HepG2 (cell line): ENCODE results near the gene TAMALIN. TPM values are rescaled to one million over a fixed set of nuclear protein-coding genes. Genes with fewer than 3 reads are reported as not detected.

Source experiments
- ELF3 ChIP-seq: IDR thresholded peaks from 2 replicates; pipeline ENCODE4 v1.6.1; 2016; ENCODE audit warnings: missing genetic modification reagents, missing compliant biosample characterization
- MLXIP ChIP-seq: sonication (generic); formaldehyde crosslinking; IDR thresholded peaks from 2 replicates; pipeline ENCODE4 v1.9.0; 2021; ENCODE audit warnings: missing genetic modification reagents, borderline replicate concordance
- RBM22 ChIP-seq: fragments of 200-400 bp; formaldehyde crosslinking; optimal IDR thresholded peaks from 2 replicates; pipeline ENCODE3; 2017; ENCODE audit warnings: mild to moderate bottlenecking, low read length, moderate library complexity
- TFE3 ChIP-seq: IDR thresholded peaks from 2 replicates; pipeline ENCODE4 v1.6.1; 2016
- ZBTB46 ChIP-seq: sonication (generic); formaldehyde crosslinking; IDR thresholded peaks from 2 replicates; pipeline ENCODE4 v1.4.0; 2020; ENCODE audit warnings: mild to moderate bottlenecking, missing genetic modification reagents, borderline replicate concordance
- ZFP90 ChIP-seq: sonication (generic); formaldehyde crosslinking; IDR thresholded peaks from 2 replicates; pipeline ENCODE4 v1.8.0; 2022; ENCODE audit warnings: missing genetic modification reagents, mild to moderate bottlenecking, inconsistent platforms, borderline replicate concordance
- ZNF549 ChIP-seq: sonication (generic); formaldehyde crosslinking; IDR thresholded peaks from 2 replicates; pipeline ENCODE4 v1.5.0; 2020; ENCODE audit warnings: missing genetic modification reagents
- ZNF563 ChIP-seq: sonication (generic); formaldehyde crosslinking; IDR thresholded peaks from 2 replicates; pipeline ENCODE4 v1.8.0; 2022; ENCODE audit warnings: mild to moderate bottlenecking, moderate library complexity, missing genetic modification reagents
- ZNF605 ChIP-seq: sonication (generic); formaldehyde crosslinking; IDR thresholded peaks from 2 replicates; pipeline ENCODE4 v1.8.0; 2022; ENCODE audit warnings: mild to moderate bottlenecking, missing genetic modification reagents
- polyA plus RNA-seq, 8 experiments: library from polyadenylated mRNA; depleted of rRNA in 3 of 8; stranded (reverse) in 7 of 8; unstranded in 1 of 8; fragments of >200 nt; fragmentation: Illumina TruSeq in 4 of 8; extraction: Trizol in 4 of 8; gene quantifications; 2 replicates each; pipeline versions ENCODE4 v1.2.1 to v1.2.3, GENCODE V29; 2011 to 2016; ENCODE audit warnings: low read depth in 4 of 8, missing spikeins in 1 of 8, mixed read lengths in 1 of 8; ENCODE audit not compliant: insufficient read depth in 1 of 8
- total RNA-seq, 5 experiments: library from RNA; depleted of rRNA; stranded (reverse); fragments of >200 nt; fragmentation: Illumina TruSeq; extraction: Trizol; gene quantifications; 2 replicates each; pipeline ENCODE4 v1.2.3, GENCODE V29; 2016; ENCODE audit warnings: low read depth in 1 of 5
- TF ChIP-seq, protein P1 (sequence below): sonication (generic); formaldehyde crosslinking; conservative IDR thresholded peaks from 2 replicates; pipeline ENCODE4 v1.4.0; 2020; ENCODE audit warnings: mild to moderate bottlenecking, missing genetic modification reagents, moderate library complexity
- TF ChIP-seq, protein P2 (sequence below): sonication (generic); formaldehyde crosslinking; IDR thresholded peaks from 2 replicates; pipeline ENCODE4 v1.4.0; 2020; ENCODE audit warnings: mild to moderate bottlenecking, missing genetic modification reagents
- TF ChIP-seq, protein P3 (sequence below): sonication (generic); formaldehyde crosslinking; IDR thresholded peaks from 2 replicates; pipeline ENCODE4 v1.4.0; 2020; ENCODE audit warnings: missing genetic modification reagents

Gene TAMALIN
- total and polyA plus RNA-seq, 2 of the 13 experiments (the other 11 are each of a cell fraction or from before 2014, with no cell fraction given) = 2.9 to 10.9 TPM

DNA sequence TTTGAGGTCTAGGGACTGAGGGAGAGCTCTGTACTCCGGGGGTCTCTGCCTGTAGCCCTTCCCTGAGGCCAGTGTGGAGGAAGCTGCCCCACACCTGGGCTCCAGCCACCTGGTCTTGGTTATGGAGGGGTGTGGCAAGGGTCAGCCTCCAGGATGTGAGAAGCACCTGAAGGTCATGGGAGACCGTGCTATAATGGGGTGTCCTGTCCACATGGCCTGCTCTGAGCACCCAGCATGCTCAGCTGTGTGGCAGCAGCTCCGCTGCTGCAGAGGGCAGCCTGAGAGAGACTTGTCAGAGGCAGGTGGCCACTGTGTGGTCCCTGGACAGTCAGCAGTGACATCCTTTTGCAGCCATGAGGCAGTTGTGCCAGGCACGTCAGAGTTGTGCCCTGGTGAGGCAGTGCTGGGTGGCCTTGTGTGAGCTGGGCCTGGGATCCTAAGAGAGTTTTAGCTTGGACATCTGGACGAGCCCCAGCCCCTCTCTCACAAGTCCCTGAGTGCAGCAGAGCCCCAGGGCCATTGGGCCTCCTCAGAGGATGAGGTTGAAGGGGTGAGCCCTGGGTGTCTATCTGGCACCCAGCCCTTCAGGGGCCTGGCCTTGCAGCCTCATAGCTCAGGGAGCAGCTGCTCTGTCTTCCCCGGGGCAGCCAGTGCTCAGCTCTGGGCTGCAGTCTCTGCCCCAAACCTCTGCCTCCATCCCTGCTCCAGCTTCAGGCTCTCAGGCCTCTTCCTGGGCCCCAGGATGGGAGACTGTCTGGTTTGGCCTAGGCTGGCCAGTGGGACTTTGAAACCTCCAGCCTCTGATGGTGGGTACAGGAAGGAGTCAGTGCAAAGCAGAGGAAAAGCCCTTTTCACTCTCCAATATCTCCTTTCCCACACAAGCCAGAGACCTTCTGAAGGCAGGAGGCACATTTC lies 55.7 kb downstream of the TAMALIN start (continued):
- TF ChIP-seq MLXIP (CRISPR knock-in tag) = no peak
- TF ChIP-seq, protein P1, sequence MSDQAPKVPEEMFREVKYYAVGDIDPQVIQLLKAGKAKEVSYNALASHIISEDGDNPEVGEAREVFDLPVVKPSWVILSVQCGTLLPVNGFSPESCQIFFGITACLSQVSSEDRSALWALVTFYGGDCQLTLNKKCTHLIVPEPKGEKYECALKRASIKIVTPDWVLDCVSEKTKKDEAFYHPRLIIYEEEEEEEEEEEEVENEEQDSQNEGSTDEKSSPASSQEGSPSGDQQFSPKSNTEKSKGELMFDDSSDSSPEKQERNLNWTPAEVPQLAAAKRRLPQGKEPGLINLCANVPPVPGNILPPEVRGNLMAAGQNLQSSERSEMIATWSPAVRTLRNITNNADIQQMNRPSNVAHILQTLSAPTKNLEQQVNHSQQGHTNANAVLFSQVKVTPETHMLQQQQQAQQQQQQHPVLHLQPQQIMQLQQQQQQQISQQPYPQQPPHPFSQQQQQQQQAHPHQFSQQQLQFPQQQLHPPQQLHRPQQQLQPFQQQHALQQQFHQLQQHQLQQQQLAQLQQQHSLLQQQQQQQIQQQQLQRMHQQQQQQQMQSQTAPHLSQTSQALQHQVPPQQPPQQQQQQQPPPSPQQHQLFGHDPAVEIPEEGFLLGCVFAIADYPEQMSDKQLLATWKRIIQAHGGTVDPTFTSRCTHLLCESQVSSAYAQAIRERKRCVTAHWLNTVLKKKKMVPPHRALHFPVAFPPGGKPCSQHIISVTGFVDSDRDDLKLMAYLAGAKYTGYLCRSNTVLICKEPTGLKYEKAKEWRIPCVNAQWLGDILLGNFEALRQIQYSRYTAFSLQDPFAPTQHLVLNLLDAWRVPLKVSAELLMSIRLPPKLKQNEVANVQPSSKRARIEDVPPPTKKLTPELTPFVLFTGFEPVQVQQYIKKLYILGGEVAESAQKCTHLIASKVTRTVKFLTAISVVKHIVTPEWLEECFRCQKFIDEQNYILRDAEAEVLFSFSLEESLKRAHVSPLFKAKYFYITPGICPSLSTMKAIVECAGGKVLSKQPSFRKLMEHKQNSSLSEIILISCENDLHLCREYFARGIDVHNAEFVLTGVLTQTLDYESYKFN (CRISPR knock-in tag) = peak; percentile 10; the same call in 1 of the 2 replicates
- TF ChIP-seq ZBTB46 (CRISPR knock-in tag) = 0 out of 2 replicates have a peak, but pooled peaks have one; percentile 58
- no peak for TF ChIP-seq ZNF605 (CRISPR knock-in tag)
- TF ChIP-seq ELF3 (CRISPR knock-in tag) = no peak
- TF ChIP-seq ZNF563 (CRISPR knock-in tag) = no peak; the same call in 1 of the 2 replicates
- TF ChIP-seq, protein P2, sequence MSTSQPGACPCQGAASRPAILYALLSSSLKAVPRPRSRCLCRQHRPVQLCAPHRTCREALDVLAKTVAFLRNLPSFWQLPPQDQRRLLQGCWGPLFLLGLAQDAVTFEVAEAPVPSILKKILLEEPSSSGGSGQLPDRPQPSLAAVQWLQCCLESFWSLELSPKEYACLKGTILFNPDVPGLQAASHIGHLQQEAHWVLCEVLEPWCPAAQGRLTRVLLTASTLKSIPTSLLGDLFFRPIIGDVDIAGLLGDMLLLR (CRISPR knock-in tag) = no peak
- TF ChIP-seq ZFP90 = no peak
- TF ChIP-seq RBM22 = no peak
- no peak for TF ChIP-seq TFE3 (CRISPR knock-in tag)
- TF ChIP-seq, protein P3, sequence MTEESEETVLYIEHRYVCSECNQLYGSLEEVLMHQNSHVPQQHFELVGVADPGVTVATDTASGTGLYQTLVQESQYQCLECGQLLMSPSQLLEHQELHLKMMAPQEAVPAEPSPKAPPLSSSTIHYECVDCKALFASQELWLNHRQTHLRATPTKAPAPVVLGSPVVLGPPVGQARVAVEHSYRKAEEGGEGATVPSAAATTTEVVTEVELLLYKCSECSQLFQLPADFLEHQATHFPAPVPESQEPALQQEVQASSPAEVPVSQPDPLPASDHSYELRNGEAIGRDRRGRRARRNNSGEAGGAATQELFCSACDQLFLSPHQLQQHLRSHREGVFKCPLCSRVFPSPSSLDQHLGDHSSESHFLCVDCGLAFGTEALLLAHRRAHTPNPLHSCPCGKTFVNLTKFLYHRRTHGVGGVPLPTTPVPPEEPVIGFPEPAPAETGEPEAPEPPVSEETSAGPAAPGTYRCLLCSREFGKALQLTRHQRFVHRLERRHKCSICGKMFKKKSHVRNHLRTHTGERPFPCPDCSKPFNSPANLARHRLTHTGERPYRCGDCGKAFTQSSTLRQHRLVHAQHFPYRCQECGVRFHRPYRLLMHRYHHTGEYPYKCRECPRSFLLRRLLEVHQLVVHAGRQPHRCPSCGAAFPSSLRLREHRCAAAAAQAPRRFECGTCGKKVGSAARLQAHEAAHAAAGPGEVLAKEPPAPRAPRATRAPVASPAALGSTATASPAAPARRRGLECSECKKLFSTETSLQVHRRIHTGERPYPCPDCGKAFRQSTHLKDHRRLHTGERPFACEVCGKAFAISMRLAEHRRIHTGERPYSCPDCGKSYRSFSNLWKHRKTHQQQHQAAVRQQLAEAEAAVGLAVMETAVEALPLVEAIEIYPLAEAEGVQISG = peak; percentile 14
- no peak for TF ChIP-seq ZNF549 (CRISPR knock-in tag)
